B cell (primary cell): ENCODE measurements around the gene HNRNPH2. TPM values are rescaled to one million over a fixed set of nuclear protein-coding genes. Genes with fewer than 3 reads are reported as not detected.
A peak's percentile ranks its signal among the peaks of the same experiment; 100 is the strongest.

Source experiments
- ATAC-seq: fragments of 200-7000 bp; cut with Tn5 transposase; one replicate; pipeline ENCODE4 v1.10.0; 2021; ENCODE audit warnings: low read depth, mild to moderate bottlenecking, moderate number of reproducible peaks, moderate library complexity
- CTCF ChIA-PET: fragments of 350-600 bp; sonication (Branson Sonifier 250); formaldehyde crosslinking; loops from one replicate; lab custom pipeline; 2021; ENCODE audit warnings: antibody characterized with exemption, inconsistent platforms; lab: Charles Lee
- POLR2A ChIA-PET: fragments of 350-600 bp; sonication (Branson Sonifier 250); formaldehyde crosslinking; loops from one replicate; lab custom pipeline; 2021; ENCODE audit warnings: antibody characterized with exemption; lab: Charles Lee
- DNase-seq: peaks from one replicate; pipeline ENCODE4 v3.0.0; 2013
- H2AFZ ChIP-seq: 2 replicates; pipeline ENCODE4 v1.6.1; 2012; ENCODE audit warnings: mild to moderate bottlenecking, low read depth, low read length; ENCODE audit not compliant: insufficient read depth, poor library complexity, severe bottlenecking
- H3K27ac ChIP-seq, 2 donors: 1 replicate in 1 of 2; 2 replicates in 1 of 2; pipeline ENCODE4 v1.5.1; 2012 to 2013; ENCODE audit warnings: low read length in 2 of 2, mild to moderate bottlenecking in 2 of 2, moderate library complexity in 1 of 2
- H3K27me3 ChIP-seq, 4 experiments: fragments of 200-600 bp in 1 of 4; sonication (generic) in 1 of 4; replicated peaks in 1 of 4; 1 replicate in 2 of 4; 2 replicates in 2 of 4; pipeline versions ENCODE4 v1.6.1 to v1.7.0; 2013 to 2016; ENCODE audit warnings: low read length in 3 of 4, mild to moderate bottlenecking in 2 of 4, mixed read lengths in 1 of 4, moderate library complexity in 1 of 4; ENCODE audit not compliant: insufficient read depth in 4 of 4, control insufficient read depth in 3 of 4; ENCODE audit errors: control extremely low read depth in 1 of 4
- H3K36me3 ChIP-seq, 2 experiments: replicated peaks in 1 of 2; 1 replicate in 1 of 2; 2 replicates in 1 of 2; pipeline versions ENCODE4 v1.6.1 to v1.7.1; 2013; ENCODE audit warnings: low read length in 1 of 2; ENCODE audit not compliant: insufficient read depth in 2 of 2, control insufficient read depth in 1 of 2; ENCODE audit errors: control extremely low read depth in 1 of 2, extremely low read depth in 1 of 2
- H3K4me1 ChIP-seq, 2 donors: fragments of 200-600 bp in 1 of 2; sonication (generic) in 1 of 2; 1 replicate in 1 of 2; 2 replicates in 1 of 2; pipeline versions ENCODE4 v1.5.1 to v1.6.1; 2013 to 2017; ENCODE audit warnings: low read length in 2 of 2; ENCODE audit not compliant: control insufficient read depth in 2 of 2, insufficient read depth in 2 of 2
- H3K4me2 ChIP-seq: replicated peaks from 2 replicates; pipeline ENCODE3; 2012; ENCODE audit warnings: mild to moderate bottlenecking, low read depth, low read length; ENCODE audit not compliant: poor library complexity, severe bottlenecking
- H3K4me3 ChIP-seq, 5 experiments: fragments of 200-600 bp in 1 of 5; sonication (generic) in 1 of 5; 1 replicate in 3 of 5; 2 replicates in 2 of 5; pipeline versions ENCODE4 v1.5.1 to v1.7.0; 2011 to 2016; ENCODE audit warnings: low read length in 4 of 5, mild to moderate bottlenecking in 4 of 5, low read depth in 2 of 5, control low read depth in 1 of 5, moderate library complexity in 1 of 5; ENCODE audit not compliant: insufficient read depth in 1 of 5; ENCODE audit errors: control extremely low read depth in 1 of 5, extremely low read depth in 1 of 5
- H3K79me2 ChIP-seq: fragments of 200-600 bp; sonication (generic); one replicate; pipeline ENCODE4 v1.6.0; 2016; ENCODE audit warnings: low read length; ENCODE audit not compliant: control insufficient read depth, insufficient read depth
- H3K9ac ChIP-seq: fragments of 200-600 bp; sonication (generic); 2 replicates; pipeline ENCODE4 v1.6.1; 2017; ENCODE audit warnings: mild to moderate bottlenecking, low read length, moderate library complexity
- H3K9me3 ChIP-seq, 3 donors: one replicate each; pipeline versions ENCODE4 v1.6.1 to v1.7.1; 2013; ENCODE audit warnings: low read length in 2 of 3; ENCODE audit not compliant: control insufficient read depth in 2 of 3, insufficient read depth in 1 of 3; ENCODE audit errors: control extremely low read depth in 1 of 3
- H4K20me1 ChIP-seq: 2 replicates; pipeline ENCODE4 v1.6.0; 2012; ENCODE audit warnings: mild to moderate bottlenecking, low read length; ENCODE audit not compliant: insufficient read depth, control insufficient read depth, poor library complexity, severe bottlenecking
- H3K27ac Mint-ChIP-seq: one replicate; pipeline ENCODE4 v1.8.0; 2021; ENCODE audit warnings: mixed read lengths
- H3K27me3 Mint-ChIP-seq: one replicate; pipeline ENCODE4 v1.8.0; 2021; ENCODE audit warnings: mixed read lengths
- H3K4me1 Mint-ChIP-seq: one replicate; pipeline ENCODE4 v1.8.0; 2021; ENCODE audit warnings: mixed read lengths
- H3K4me3 Mint-ChIP-seq: one replicate; pipeline ENCODE4 v1.8.0; 2021; ENCODE audit warnings: mixed read lengths
- H3K9me3 Mint-ChIP-seq: one replicate; pipeline ENCODE4 v1.8.0; 2022; ENCODE audit warnings: mixed read lengths; ENCODE audit not compliant: insufficient read depth
- EZH2 ChIP-seq: IDR thresholded peaks from 2 replicates; pipeline ENCODE4 v1.6.1; 2012; ENCODE audit warnings: borderline replicate concordance, low read depth, mild to moderate bottlenecking, moderate library complexity, low read length; ENCODE audit not compliant: insufficient read depth, poor library complexity, severe bottlenecking
- WGBS: methylation state at CpG from one replicate; pipeline ENCODE4 v1.1.5; 2013; ENCODE audit warnings: missing lambda C conversion rate; ENCODE audit not compliant: insufficient coverage; 5-methylcytosine and 5-hydroxymethylcytosine counted together
- intact Hi-C: fragments of 100-400 bp; cut with micrococcal nuclease; formaldehyde crosslinking; loops from one replicate; pipeline ENCODE4 v1.10.0; 2022
- polyA plus RNA-seq: library from polyadenylated mRNA; depleted of rRNA; stranded (reverse); fragments of >200 nt; gene quantifications from 2 replicates; pipeline ENCODE4 v1.2.3, GENCODE V29; 2012
- total RNA-seq, 2 donors: library from RNA; stranded (reverse); fragments of 120-200 nt in 1 of 2; gene quantifications; 1 replicate in 1 of 2; 2 replicates in 1 of 2; pipeline versions ENCODE4 v1.2.3 to v1.2.4, GENCODE V29; 2013 to 2022
- TF ChIP-seq, protein P1 (sequence below): fragments of 200-600 bp; IDR thresholded peaks from one replicate; pipeline ENCODE4 v1.8.0; 2022; ENCODE audit warnings: antibody characterized with exemption, mild to moderate bottlenecking

The HNRNPH2 gene
- total and polyA plus RNA-seq, 2 donors (not counting 1 experiment from before 2014, with no cell fraction given), result 9.2 to 57.1 TPM

DNA sequence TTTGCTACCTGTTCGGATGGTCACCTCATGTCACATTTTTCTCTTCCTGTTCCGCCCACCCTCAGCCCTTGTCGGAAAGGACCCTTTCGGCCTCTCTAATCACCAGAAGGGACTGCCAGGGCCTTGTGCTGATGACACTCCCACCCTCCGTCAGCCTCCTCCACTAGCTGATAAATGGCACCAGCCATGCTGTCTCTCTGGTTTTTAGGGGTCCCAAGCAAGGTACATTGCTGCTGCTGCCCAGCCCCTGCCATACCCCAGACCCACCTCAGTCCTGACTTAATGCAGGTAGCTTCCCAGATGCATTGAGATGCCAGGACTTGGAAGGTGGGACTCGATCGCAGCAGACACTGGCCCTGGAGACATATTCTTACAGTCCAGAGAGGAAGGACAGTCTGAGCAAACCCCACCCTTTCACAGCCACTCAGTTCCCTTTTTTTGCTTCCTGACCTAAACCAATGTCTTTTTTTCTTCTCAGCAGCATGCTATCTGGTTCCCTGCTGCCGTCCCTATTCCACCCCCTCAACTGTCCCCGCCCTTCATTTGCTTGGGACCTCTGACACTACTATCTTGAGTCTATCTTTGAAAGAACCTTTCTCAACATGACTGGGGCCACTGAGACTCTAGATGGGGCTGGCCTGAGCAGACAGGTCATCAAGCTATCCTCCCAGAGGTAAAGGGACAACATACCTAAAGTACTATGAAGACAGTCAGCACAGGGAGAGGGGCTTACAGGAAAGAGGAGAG, 22.1 kb upstream of the HNRNPH2 start, which contains the start of gene BTK:
BTK (minus strand) TSS at position 397 of the 747 bp plus-strand sequence. CDS start 10,907 bp downstream, outside the sequence.
- no peaks in the 10 kb centered on the region for H3K9me3 ChIP-seq
- H3K4me3 ChIP-seq, result peak within 1 kb of the TSS; percentile 51 to 73 (median 65)
- H3K27ac ChIP-seq, result peak within 1 kb of the TSS; percentile 76 to 78
- Mint-ChIP-seq H3K4me1 (peaks cover 43% of the 10 kb centered on the region), H3K27me3 (no peaks in the 10 kb centered on the region), H3K9me3 (no peaks in the 10 kb centered on the region), H3K27ac (peak within 1 kb of the TSS; percentile 98), H3K4me3 (peak within 1 kb of the TSS; percentile 99)
- peaks cover 0 to 10% of the 10 kb centered on the region in 2 experiments for H3K36me3 ChIP-seq
- H3K4me1 ChIP-seq, result peaks cover 34 to 35% of the 10 kb centered on the region in 2 donors
- no peaks in the 10 kb centered on the region for H3K27me3 ChIP-seq
- peak within 1 kb of the TSS; percentile 72 for H3K4me2 ChIP-seq
- ChIA-PET POLR2A (interaction anchor here (0.6 to 0.7 kb wide), 3 partner anchors 10 to 1844 kb away, joined by 3 to 5 read pairs (median 4); no protein-coding TSS in a partner anchor), CTCF (interaction anchor here (1.4 to 1.6 kb wide), 2 partner anchors 28 to 29 kb away, joined by 5 to 7 read pairs; no protein-coding TSS in a partner anchor)
- 3% methylated on average over 9 of the region's 9 CpGs for WGBS
- DNase-seq, result peak; percentile 73
- peak within 1 kb of the TSS; percentile 41 for H2AFZ ChIP-seq
- H4K20me1 ChIP-seq, result no peaks in the 10 kb centered on the region
- H3K79me2 ChIP-seq, result peaks cover 54% of the 10 kb centered on the region
- TF ChIP-seq, protein P1, sequence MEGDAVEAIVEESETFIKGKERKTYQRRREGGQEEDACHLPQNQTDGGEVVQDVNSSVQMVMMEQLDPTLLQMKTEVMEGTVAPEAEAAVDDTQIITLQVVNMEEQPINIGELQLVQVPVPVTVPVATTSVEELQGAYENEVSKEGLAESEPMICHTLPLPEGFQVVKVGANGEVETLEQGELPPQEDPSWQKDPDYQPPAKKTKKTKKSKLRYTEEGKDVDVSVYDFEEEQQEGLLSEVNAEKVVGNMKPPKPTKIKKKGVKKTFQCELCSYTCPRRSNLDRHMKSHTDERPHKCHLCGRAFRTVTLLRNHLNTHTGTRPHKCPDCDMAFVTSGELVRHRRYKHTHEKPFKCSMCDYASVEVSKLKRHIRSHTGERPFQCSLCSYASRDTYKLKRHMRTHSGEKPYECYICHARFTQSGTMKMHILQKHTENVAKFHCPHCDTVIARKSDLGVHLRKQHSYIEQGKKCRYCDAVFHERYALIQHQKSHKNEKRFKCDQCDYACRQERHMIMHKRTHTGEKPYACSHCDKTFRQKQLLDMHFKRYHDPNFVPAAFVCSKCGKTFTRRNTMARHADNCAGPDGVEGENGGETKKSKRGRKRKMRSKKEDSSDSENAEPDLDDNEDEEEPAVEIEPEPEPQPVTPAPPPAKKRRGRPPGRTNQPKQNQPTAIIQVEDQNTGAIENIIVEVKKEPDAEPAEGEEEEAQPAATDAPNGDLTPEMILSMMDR, result no peak
- no peak for TF ChIP-seq EZH2
- H3K9ac ChIP-seq, result peak within 1 kb of the TSS; percentile 73
- intact Hi-C loops, result no loop called here
- ATAC-seq, result peak; percentile 64

DNA sequence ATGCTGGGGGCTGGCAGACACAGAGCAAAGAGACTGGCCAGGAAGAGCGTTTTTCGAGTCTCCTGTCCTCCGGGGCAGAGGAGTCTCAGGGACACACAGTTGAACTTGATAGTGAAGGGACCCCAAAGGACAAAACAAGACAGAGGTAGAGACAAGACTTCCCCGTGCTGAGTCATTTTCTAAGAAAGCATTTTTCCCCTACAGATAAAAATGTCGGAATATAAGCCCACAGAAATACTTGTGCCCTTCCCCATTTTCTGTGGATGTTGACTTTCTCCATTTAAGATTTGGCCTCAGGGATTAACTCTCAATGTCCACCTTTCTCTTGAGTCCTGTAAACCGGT, 21.5 kb upstream of the HNRNPH2 start:
- Histone ChIP-seq H3K9me3 (no peaks in the 10 kb centered on the region), H3K4me1 (peaks cover 33% of the 10 kb centered on the region in 2 donors), H2AFZ (peak overlapping the region; percentile 41), H3K36me3 (peaks cover 0 to 6% of the 10 kb centered on the region in 2 experiments), H3K27ac (peak overlapping the region; percentile 76 to 78), H3K4me2 (peak overlapping the region; percentile 72), H3K9ac (peak overlapping the region; percentile 73), H3K79me2 (peaks cover 49% of the 10 kb centered on the region), H3K4me3 (peak overlapping the region in 4 of 5 experiments; percentile 62 to 73 (median 66)), H3K27me3 (no peaks in the 10 kb centered on the region), H4K20me1 (no peaks in the 10 kb centered on the region)
- no peak for ATAC-seq
- peaks cover 42% of the 10 kb centered on the region for H3K4me1 Mint-ChIP-seq
- CTCF ChIA-PET, result interaction anchor here (1.6 kb wide), 1 partner anchor 28 kb away, joined by 7 read pairs; no protein-coding TSS in a partner anchor
- no peak for DNase-seq
- WGBS, result 52% methylated on average over 3 of the region's 6 CpGs
- H3K4me3 Mint-ChIP-seq, result peak overlapping the region; percentile 99
- intact Hi-C loops, result no loop called here
- no peaks in the 10 kb centered on the region for H3K27me3 Mint-ChIP-seq
- H3K9me3 Mint-ChIP-seq, result no peaks in the 10 kb centered on the region
- peak overlapping the region; percentile 98 for H3K27ac Mint-ChIP-seq
- POLR2A ChIA-PET, result interaction anchor here (0.7 kb wide), 1 partner anchor 1843 kb away, joined by 3 read pairs; no protein-coding TSS in a partner anchor
- no peak for TF ChIP-seq EZH2
- TF ChIP-seq, protein P1, result no peak
